HepG2 (cell line): ENCODE measurements around the gene ZNF492. TPM values are rescaled to one million over a fixed set of nuclear protein-coding genes. Genes with fewer than 3 reads are reported as not detected.

ENCODE experiments used
- ATAC-seq: fragments of 200-7000 bp; cut with Tn5 transposase; 3 replicates; pipeline ENCODE4 v1.9.1; 2020; ENCODE audit warnings: mild to moderate bottlenecking, moderate library complexity
- BruUV-seq: library from RNA; stranded (reverse); fragments of 400-500 nt; replicated peaks from 2 replicates; lab custom pipeline; 2021; lab: Mats Ljungman, UMichigan
- CTCF ChIA-PET: fragments of 300-600 bp; formaldehyde crosslinking; extraction: SDS; loops from one replicate; lab custom pipeline; 2021; ENCODE audit warnings: low total read pairs, inconsistent platforms, low intra/inter-chr PET ratio; lab: Yijun Ruan, JAX
- POLR2A ChIA-PET: fragments of 350-600 bp; sonication (Branson Sonifier 250); formaldehyde crosslinking; loops from one replicate; lab custom pipeline; 2020; ENCODE audit warnings: antibody characterized with exemption, inconsistent platforms; lab: Yijun Ruan, JAX
- DNase-seq: peaks from one replicate; pipeline ENCODE4 v3.0.0-alpha.2; 2015; ENCODE audit warnings: low spot score
- FAIRE-seq: peaks from 3 replicates; lab custom pipeline; 2011; peaks lifted over from hg19 to GRCh38; lab: Jason Lieb, UNC
- H2AFZ ChIP-seq: one replicate; pipeline ENCODE4 v1.6.1; 2011; ENCODE audit warnings: low read length, inconsistent platforms
- H3K27ac ChIP-seq: fragments of 300-600 bp; 3 replicates; pipeline ENCODE4 v1.8.0; 2011; ENCODE audit warnings: mixed run types, mild to moderate bottlenecking, mixed read lengths, low read length, inconsistent platforms; ENCODE audit not compliant: insufficient read depth; ENCODE audit errors: extremely low read length
- H3K27me3 ChIP-seq, 2 experiments: fragments of 200-600 bp in 1 of 2; 2 replicates in 1 of 2; 3 replicates in 1 of 2; pipeline versions ENCODE4 v1.6.0 to v1.8.0; 2011; ENCODE audit warnings: low read length in 2 of 2, mild to moderate bottlenecking in 2 of 2, moderate library complexity in 2 of 2, inconsistent platforms in 1 of 2; ENCODE audit not compliant: insufficient read depth in 2 of 2, control insufficient read depth in 1 of 2
- H3K36me3 ChIP-seq, 2 experiments: fragments of 200-600 bp in 1 of 2; replicated peaks in 1 of 2; 2 replicates in 1 of 2; 3 replicates in 1 of 2; pipeline versions ENCODE4 v1.5.1 to v1.8.0; 2011; ENCODE audit warnings: low read length in 2 of 2, inconsistent platforms in 1 of 2; ENCODE audit not compliant: insufficient read depth in 2 of 2, control insufficient read depth in 1 of 2
- H3K4me1 ChIP-seq: 2 replicates; pipeline ENCODE4 v1.5.1; 2012; ENCODE audit warnings: low read length, inconsistent platforms; ENCODE audit not compliant: insufficient read depth
- H3K4me2 ChIP-seq: 2 replicates; pipeline ENCODE4 v1.6.0; 2011; ENCODE audit warnings: low read depth, low read length, inconsistent platforms
- H3K4me3 ChIP-seq, 3 experiments: fragments of 200-600 bp in 1 of 3; sonication (generic), shearing (Covaris generic) in 1 of 3; replicated peaks in 1 of 3; 2 replicates each; pipeline ENCODE4 v1.5.1; 2011 to 2016; ENCODE audit warnings: low read length in 3 of 3, inconsistent platforms in 2 of 3, low read depth in 2 of 3, mild to moderate bottlenecking in 2 of 3, control low read depth in 1 of 3, mixed read lengths in 1 of 3; ENCODE audit not compliant: insufficient read depth in 1 of 3
- H3K79me2 ChIP-seq: one replicate; pipeline ENCODE4 v1.6.1; 2011; ENCODE audit warnings: low read length, inconsistent platforms; ENCODE audit not compliant: insufficient read depth
- H3K9ac ChIP-seq: 2 replicates; pipeline ENCODE4 v1.6.0; 2011; ENCODE audit warnings: mild to moderate bottlenecking, low read depth, low read length, inconsistent platforms; ENCODE audit not compliant: insufficient read depth
- H3K9me3 ChIP-seq: 2 replicates; pipeline ENCODE4 v1.5.1; 2012; ENCODE audit warnings: mild to moderate bottlenecking, low read length
- H4K20me1 ChIP-seq: 2 replicates; pipeline ENCODE4 v1.6.0; 2011; ENCODE audit warnings: inconsistent platforms, mild to moderate bottlenecking, low read length, moderate library complexity; ENCODE audit not compliant: insufficient read depth
- AGO1 ChIP-seq: fragments of 200-400 bp; formaldehyde crosslinking; IDR thresholded peaks from 2 replicates; pipeline ENCODE4 v1.6.1; 2017; ENCODE audit warnings: mild to moderate bottlenecking, low read depth, low read length, moderate library complexity; ENCODE audit not compliant: poor library complexity, severe bottlenecking
- ATF1 ChIP-seq: IDR thresholded peaks from 2 replicates; pipeline ENCODE4 v1.6.1; 2016; ENCODE audit warnings: mild to moderate bottlenecking, control low read depth
- CCDC6 ChIP-seq: sonication (generic); formaldehyde crosslinking; IDR thresholded peaks from 2 replicates; pipeline ENCODE4 v1.8.1; 2022; ENCODE audit warnings: mild to moderate bottlenecking, missing genetic modification reagents, moderate library complexity
- E2F1 ChIP-seq: sonication (generic); formaldehyde crosslinking; IDR thresholded peaks from 2 replicates; pipeline ENCODE4 v1.5.0; 2020; ENCODE audit warnings: missing genetic modification reagents
- EED ChIP-seq: sonication (generic); formaldehyde crosslinking; IDR thresholded peaks from 2 replicates; pipeline ENCODE4 v1.5.0; 2020; ENCODE audit warnings: mild to moderate bottlenecking, missing genetic modification reagents
- MED13 ChIP-seq: sonication (generic); formaldehyde crosslinking; IDR thresholded peaks from 2 replicates; pipeline ENCODE4 v1.5.0; 2020; ENCODE audit warnings: missing genetic modification reagents
- NPAS2 ChIP-seq: sonication (generic); formaldehyde crosslinking; IDR thresholded peaks from 2 replicates; pipeline ENCODE4 v1.8.0; 2022; ENCODE audit warnings: mild to moderate bottlenecking, missing genetic modification reagents, borderline replicate concordance
- PHF5A ChIP-seq: IDR thresholded peaks from one replicate; pipeline ENCODE4 v1.6.1; 2018; ENCODE audit warnings: low read depth, missing genetic modification reagents; ENCODE audit not compliant: unreplicated experiment
- POGZ ChIP-seq: sonication (generic); formaldehyde crosslinking; IDR thresholded peaks from 2 replicates; pipeline ENCODE4 v1.4.0; 2020; ENCODE audit warnings: mild to moderate bottlenecking, missing genetic modification reagents
- SRSF1 ChIP-seq: fragments of 200-400 bp; formaldehyde crosslinking; optimal IDR thresholded peaks from 2 replicates; pipeline ENCODE3; 2017; ENCODE audit warnings: mild to moderate bottlenecking, low read depth, low read length, moderate library complexity
- TARDBP ChIP-seq: sonication (generic); formaldehyde crosslinking; IDR thresholded peaks from 2 replicates; pipeline ENCODE4 v1.8.0; 2022; ENCODE audit warnings: mild to moderate bottlenecking, missing genetic modification reagents
- THAP11 ChIP-seq: IDR thresholded peaks from 2 replicates; pipeline ENCODE4 v1.6.1; 2016; ENCODE audit warnings: missing biosample characterization, missing genetic modification reagents
- XBP1 ChIP-seq: sonication (generic); formaldehyde crosslinking; IDR thresholded peaks from 2 replicates; pipeline ENCODE4 v1.5.0; 2020; ENCODE audit warnings: missing genetic modification reagents
- ZNF451 ChIP-seq: sonication (generic); formaldehyde crosslinking; IDR thresholded peaks from 2 replicates; pipeline ENCODE4 v1.5.0; 2020; ENCODE audit warnings: mild to moderate bottlenecking, missing genetic modification reagents
- ZNF512 ChIP-seq: sonication (generic); formaldehyde crosslinking; IDR thresholded peaks from 2 replicates; pipeline ENCODE4 v1.4.0; 2020; ENCODE audit warnings: mild to moderate bottlenecking, missing genetic modification reagents
- ZNF570 ChIP-seq: sonication (generic); formaldehyde crosslinking; IDR thresholded peaks from 2 replicates; pipeline ENCODE4 v1.4.0; 2020; ENCODE audit warnings: mild to moderate bottlenecking, missing genetic modification reagents, borderline replicate concordance
- ZNF672 ChIP-seq: sonication (generic); formaldehyde crosslinking; IDR thresholded peaks from 2 replicates; pipeline ENCODE4 v1.8.1; 2022; ENCODE audit warnings: missing genetic modification reagents
- ZSCAN30 ChIP-seq: sonication (generic); formaldehyde crosslinking; IDR thresholded peaks from 2 replicates; pipeline ENCODE4 v1.5.0; 2020; ENCODE audit warnings: mild to moderate bottlenecking, missing genetic modification reagents
- ZZZ3 ChIP-seq: sonication (generic); formaldehyde crosslinking; IDR thresholded peaks from 2 replicates; pipeline ENCODE4 v1.4.0; 2020; ENCODE audit warnings: missing genetic modification reagents, mild to moderate bottlenecking, borderline replicate concordance
- WGBS: methylation state at CpG from one replicate; pipeline ENCODE4 v1.1.6; 2017; ENCODE audit warnings: low lambda C conversion rate; 5-methylcytosine and 5-hydroxymethylcytosine counted together
- in situ Hi-C: cut with HindIII; loops from 2 replicates; pipeline ENCODE4 v1.10.0; 2017; ENCODE audit warnings: low pct_unique_long_range_greater_than_20kb; ENCODE audit not compliant: extremely low pct_ligation_motif_present
- intact Hi-C: fragments of 100-400 bp; cut with micrococcal nuclease; formaldehyde crosslinking; loops from one replicate; pipeline ENCODE4 v1.10.0; 2022; ENCODE audit not compliant: unreplicated experiment
- polyA plus RNA-seq, 8 experiments: library from polyadenylated mRNA; depleted of rRNA in 3 of 8; stranded (reverse) in 7 of 8; unstranded in 1 of 8; fragments of >200 nt; fragmentation: Illumina TruSeq in 4 of 8; extraction: Trizol in 4 of 8; gene quantifications; 2 replicates each; pipeline versions ENCODE4 v1.2.1 to v1.2.3, GENCODE V29; 2011 to 2016; ENCODE audit warnings: low read depth in 4 of 8, missing spikeins in 1 of 8, mixed read lengths in 1 of 8; ENCODE audit not compliant: insufficient read depth in 1 of 8
- total RNA-seq, 5 experiments: library from RNA; depleted of rRNA; stranded (reverse); fragments of >200 nt; fragmentation: Illumina TruSeq; extraction: Trizol; gene quantifications; 2 replicates each; pipeline ENCODE4 v1.2.3, GENCODE V29; 2016; ENCODE audit warnings: low read depth in 1 of 5

The ZNF492 gene
- total and polyA plus RNA-seq, 2 of the 13 experiments (the other 11 are each of a cell fraction or from before 2014, with no cell fraction given), result not detected

GRCh38 chr19:22609630-22610029 lies 24.5 kb upstream of the ZNF492 start (continued):
- no peak for TF ChIP-seq ZNF512 (CRISPR knock-in tag)

- H3K79me2 ChIP-seq, result no peaks in the 10 kb centered on the region
- ATAC-seq (no peak), DNase-seq (no peak), FAIRE-seq (no peak)
- TF ChIP-seq NPAS2 (no peak), ZZZ3 (no peak), MED13 (CRISPR knock-in tag) (no peak), POGZ (no peak), PHF5A (no peak), EED (CRISPR knock-in tag) (no peak), SRSF1 (no peak), TARDBP (CRISPR knock-in tag) (no peak), AGO1 (no peak), E2F1 (CRISPR knock-in tag) (no peak), XBP1 (CRISPR knock-in tag) (no peak), ZNF570 (CRISPR knock-in tag) (no peak), ZSCAN30 (CRISPR knock-in tag) (no peak), ATF1 (CRISPR knock-in tag) (no peak), THAP11 (CRISPR knock-in tag) (no peak), ZNF451 (CRISPR knock-in tag) (no peak), ZNF672 (CRISPR knock-in tag) (no peak), CCDC6 (CRISPR knock-in tag) (no peak)
- no peaks in the 10 kb centered on the region for H4K20me1 ChIP-seq
- H3K4me3 ChIP-seq, result no peak overlapping the region
- no peak overlapping the region for H3K9ac ChIP-seq
- H3K36me3 ChIP-seq, result no peaks in the 10 kb centered on the region
- no peak overlapping the region for H3K27ac ChIP-seq
- no peak overlapping the region for H2AFZ ChIP-seq
- intact Hi-C loops, result no loop called here
- no TSS peak for BruUV-seq
- in situ Hi-C loops, result no loop called here
- H3K27me3 ChIP-seq, result no peaks in the 10 kb centered on the region
- peaks cover 92% of the 10 kb centered on the region for H3K9me3 ChIP-seq
- no peaks in the 10 kb centered on the region for H3K4me1 ChIP-seq
- 0% methylated on average over 2 of the region's 2 CpGs for WGBS
- CTCF ChIA-PET, result no interaction called here
- POLR2A ChIA-PET, result no interaction called here
- no peak overlapping the region for H3K4me2 ChIP-seq
These were observed 24.0 kb upstream of the ZNF492 start for GRCh38 chr19:22610121-22610520.
